Activated CD8-positive, alpha-beta memory T cell treated with anti-CD3 and anti-CD28 coated beads for 48 hours (primary cell): ENCODE results near the gene CRTC1.

ENCODE experiments used
- DNase-seq, 3 experiments: peaks; one replicate each; pipeline ENCODE4 v3.0.0-alpha.2; 2020; ENCODE audit warnings: low read depth in 2 of 3, low spot score in 2 of 3

CRTC1 gene

DNA sequence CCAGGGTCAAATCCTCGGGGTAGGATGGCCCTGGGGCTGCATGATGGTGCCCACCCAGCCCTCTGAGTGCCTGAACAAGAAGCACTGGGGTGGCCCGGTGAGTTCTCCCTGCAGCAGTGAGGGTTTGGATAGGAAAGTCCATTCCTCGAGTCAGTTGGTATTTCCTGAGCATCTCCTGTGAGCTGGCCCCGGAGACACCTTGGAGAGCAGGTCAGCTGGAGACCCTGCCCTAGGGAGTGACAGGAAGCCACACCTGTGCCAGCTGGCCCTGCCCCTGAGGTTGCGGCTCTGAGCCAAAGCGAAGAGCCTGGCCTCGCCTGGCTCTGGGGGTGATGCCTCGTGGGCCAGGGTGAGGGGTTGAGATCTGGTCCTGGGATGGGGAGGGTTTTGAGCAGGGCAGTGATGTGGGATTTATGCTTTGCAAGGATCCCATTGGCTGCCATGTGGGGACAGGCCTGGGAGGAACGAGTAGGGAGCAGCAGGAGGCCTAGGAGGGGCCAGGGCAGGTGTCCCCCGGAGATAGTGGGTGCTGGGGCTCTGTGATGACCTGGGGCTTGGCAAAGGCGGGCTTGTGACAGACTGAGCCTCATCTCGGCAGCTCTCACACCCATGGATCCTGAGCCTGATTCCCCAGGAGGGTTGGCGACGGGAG, 16.0 kb downstream of the CRTC1 start:
- DNase-seq, result no peak

DNA sequence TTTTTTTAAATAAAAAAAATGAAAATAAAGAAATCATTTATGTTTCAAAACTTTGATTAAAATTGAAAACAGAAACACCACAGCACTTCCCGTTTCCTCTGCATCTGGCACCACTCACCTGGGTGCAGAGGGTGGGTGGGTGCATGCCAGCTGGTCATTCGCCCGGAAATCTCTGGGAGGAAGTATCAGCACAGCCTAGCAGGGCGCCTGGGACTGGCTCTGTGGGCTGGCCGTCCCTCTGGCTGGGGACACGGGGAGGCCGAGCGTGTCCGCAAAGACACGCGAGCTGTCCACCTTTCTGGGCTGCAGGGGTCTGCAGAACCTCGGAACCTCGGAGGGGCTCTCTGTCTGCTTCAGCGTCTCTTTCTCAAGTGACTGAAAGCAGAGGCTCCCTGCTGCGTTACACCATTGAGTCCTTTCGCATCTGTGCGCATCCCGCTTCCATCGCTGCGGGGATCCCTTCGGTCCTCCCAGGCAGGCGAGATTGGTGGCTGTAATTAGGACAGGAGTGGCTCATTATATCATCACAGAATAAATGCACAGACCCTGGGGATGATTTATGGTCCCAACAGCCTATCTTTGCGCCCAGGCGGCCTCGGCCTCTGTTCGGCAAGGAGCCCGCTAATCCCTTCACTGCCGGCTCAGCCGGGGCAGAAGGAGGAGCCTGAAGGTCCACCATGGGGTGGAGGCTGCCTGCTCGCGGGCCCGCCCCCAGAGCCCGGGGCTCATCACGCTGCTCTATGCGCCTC, 17.2 kb downstream of the CRTC1 start:
- peak in 2 of 3 experiments; percentile 22 to 46 for DNase-seq

DNA sequence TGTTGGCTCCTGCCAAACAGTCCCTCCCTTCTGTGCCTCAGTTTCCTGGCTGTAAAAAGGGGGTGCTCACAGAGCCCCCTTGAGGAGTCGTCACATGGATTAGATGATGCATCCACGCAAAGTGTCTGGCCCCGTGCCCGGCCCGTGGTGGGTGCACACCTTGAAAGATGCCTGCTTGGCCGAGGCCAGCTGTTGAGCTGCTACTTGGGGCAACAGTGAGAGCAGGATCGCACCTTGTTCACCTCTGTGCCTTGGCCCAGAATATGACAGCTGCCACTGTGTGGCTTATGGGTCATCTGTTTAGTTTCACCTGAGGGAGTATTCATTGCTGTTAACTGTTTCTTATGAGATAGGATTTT, 17.7 kb downstream of the CRTC1 start:
- no peak for DNase-seq

DNA sequence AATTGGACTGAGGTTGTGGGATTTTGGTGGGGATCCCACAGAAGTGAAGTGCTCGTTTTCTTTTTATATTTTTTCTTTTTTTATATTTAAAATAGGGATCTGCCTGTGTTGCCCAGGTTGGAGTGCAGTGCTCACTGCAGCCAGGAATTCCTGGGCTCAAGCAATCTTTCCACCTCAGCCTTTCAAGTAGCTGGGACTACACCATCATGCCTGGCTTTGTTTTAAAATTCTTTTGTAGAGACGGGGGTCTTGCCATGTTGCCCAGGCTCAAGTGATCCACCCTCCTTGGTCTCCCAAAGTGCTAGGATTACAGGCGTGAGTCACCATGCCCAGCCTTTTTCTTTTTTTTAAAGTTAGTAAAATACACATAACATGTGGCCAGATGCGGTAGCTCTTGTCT, 20.6 kb downstream of the CRTC1 start:
- no peak for DNase-seq

DNA sequence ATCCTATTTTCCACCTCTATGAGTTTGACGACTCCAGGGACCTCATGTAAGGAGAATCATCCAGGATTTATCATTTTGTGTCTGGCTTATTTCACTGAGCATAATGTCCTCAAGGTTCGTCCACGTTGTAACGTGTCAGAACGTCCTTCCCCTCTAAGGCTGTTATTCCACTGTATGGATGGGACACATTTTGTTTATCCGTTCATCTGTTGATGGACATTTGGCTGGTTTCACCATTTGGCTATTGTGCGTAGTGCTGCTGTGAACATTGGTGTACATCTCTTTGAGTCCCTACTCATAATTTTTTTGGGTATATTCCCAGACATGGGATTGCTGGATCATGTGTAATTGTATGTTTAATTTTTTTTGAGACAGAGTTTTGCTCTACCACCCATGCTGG, 21.5 kb downstream of the CRTC1 start:
- DNase-seq, result no peak

DNA sequence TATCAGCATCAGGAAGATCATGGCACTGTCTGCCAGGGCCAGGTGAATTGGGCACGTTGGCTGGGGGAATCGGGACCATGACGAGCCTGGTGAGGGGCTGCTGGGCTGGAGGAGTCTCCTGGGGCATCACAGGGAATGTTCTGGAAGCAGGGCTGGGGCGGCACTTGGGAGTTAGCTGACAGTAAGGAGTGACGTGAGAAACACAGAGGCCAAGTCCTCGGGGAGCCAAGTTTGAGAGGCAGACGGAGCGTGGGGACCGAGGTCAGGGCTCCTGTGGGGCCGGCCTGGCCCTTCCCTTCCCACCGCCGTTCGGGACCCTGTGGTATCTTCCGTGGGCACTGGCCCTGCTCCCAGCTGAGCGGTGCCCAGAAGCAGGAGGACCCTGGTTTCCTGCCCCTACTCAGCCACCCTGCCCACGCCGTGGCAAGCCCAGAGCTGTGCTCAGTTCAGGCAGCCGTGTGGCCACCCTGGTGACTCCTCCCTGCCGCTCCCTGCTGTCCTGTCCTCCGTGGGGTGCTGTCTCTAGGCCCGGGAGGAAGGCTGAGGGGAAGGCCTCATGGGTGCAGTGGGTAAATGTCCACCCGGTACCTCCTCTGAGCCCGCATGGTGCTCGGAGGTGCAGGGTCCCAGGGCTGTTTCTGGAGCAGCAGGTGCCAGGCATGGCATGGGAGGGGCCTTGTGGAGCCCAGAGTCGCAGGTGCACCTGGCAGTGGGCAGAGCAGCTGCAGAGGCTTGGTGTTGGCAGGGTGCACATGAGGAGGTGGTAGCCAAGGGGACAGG, 25.2 kb downstream of the CRTC1 start:
- no peak for DNase-seq

DNA sequence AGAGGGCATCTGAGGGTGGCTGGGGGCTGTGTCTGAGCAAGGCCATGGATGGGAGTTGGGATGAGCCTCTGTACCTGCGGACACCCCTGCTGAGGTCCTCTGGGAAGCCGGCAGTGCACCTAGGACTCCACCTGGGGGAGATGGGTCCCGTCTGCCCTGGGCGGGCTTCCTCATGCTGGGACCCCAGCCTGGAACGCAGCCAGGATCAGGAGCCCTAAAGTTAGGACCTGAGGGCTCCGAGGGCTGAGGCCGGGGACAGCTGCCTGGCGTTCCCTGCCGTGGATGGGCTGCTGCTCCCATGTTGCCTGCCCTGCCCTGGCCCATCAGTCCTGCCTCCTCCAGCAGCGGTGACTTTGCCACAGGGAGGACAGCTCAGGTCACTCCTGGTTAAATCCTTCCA, 26.1 kb downstream of the CRTC1 start:
- DNase-seq, result no peak

DNA sequence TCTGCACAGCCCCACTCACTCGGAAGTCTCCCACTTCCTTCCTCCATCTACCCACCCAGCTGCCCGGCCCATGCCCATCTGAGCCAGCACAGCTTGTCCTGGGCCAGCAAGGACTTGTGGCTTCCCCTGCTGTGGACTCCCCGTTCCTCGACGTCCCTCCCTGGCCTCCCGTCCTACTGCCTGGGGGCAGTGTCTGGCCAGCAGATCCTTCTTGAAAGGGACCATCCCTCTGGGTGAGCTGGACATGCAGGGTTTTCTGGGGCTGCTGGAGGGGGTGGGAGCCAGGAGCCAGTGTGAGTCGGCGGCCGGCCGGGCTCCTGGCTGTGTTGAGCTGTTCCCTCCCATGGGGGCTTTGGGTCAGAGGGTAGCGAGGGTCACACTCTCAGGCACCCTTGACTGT, 26.7 kb downstream of the CRTC1 start:
- no peak for DNase-seq

DNA sequence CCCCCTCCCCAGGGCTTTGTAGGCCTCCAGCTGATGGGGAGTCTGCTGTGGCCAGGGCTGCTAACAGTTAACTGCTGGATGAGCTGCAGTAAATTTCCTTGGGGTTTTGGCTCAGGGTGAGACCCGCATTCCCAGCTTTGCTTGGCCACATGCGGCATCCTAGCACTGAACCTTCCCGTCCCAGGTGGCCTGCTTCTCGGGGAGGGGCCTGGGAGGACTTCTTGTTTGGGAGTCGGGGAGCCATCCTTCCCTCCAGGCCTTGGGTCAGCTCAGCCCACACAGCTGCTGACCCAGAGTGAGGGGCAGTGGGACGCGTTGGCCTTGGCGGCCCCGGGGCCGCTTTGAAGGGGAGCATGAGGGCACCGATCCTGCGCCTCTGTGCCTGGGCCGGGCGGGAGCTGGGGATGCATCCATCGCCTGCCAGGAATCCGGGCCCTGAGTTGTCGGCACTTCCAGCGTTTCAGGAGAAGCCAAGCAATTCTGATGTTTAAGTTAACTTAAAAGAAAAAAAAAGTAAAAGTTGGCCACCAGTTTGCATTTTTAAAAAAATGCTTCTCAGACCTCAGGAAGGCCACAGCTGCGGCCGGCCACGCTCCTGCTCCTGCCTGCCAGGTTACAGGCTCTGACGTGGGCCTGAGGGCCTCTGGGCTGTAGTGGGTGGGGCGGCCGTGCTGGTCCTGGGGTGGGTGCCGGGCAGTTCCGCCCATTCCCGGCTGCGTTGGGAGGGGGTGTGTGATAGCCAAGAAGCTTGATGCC, 27.7 kb downstream of the CRTC1 start:
- no peak for DNase-seq

DNA sequence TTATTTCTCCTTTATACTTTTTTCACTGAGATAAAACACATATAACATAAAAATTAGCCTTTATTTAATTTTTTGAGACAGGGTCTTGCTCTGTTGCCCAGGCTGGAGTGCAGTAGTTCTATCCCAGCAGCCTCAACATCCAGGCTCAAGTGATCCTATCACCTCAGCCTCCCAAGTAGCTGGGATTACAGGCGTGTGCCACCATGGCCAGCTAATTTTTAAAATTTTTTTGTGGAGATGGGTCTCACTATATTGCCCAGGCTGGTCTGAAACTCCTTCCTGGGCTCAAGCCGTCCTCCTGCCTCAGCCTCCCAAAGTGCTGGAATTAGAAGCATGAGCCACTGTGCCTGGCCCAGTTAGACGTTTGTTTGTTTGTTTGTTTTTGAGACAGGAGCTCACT, 28.4 kb downstream of the CRTC1 start:
- DNase-seq, result no peak

DNA sequence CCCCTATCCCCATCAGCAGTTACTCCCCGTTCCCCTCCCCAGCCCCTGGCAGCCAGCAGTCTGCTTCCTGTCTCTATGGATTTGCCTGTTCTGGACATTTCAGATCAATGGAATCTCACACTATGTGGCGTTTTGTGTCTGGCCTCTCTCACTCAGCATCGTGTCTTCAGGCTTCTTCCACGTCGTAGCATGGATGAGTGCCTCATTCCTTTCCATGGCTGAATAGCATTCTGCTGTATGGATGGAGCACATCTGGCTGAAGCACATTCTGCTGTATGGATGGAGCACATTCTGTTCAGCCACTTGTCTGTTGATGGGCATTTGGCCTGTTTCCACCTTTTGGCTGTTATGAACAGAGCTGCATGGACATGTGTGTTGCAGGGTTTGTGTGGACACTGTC, 29.5 kb downstream of the CRTC1 start:
- DNase-seq, result no peak

DNA sequence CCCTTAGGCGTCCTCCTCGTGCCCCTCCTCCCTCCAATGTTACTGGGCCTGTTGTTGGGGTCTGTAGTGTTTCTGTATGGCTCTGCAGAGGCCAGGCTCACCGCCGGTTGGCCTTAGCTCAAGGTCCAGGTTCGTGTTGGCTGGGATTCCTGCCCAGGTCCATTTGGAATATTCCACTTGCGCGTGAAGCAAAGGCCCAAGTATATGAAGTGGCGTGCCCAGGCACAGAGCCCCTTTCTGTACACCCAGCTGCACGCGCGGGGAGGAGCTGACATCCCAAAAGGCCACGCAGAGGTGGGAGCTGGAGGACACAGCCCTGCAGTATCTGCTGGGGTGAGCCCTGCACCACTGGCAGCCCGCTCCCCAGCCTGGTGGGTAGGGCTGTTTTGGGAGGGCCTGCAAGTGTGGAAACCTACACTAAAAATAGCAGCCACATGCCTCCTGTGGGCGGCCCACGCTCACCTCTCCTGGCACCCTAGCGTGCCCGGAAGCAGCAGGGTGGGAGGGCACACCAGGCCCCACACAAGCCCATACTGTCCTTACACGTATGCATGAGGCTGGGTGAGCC, 30.2 kb downstream of the CRTC1 start:
- no peak for DNase-seq

DNA sequence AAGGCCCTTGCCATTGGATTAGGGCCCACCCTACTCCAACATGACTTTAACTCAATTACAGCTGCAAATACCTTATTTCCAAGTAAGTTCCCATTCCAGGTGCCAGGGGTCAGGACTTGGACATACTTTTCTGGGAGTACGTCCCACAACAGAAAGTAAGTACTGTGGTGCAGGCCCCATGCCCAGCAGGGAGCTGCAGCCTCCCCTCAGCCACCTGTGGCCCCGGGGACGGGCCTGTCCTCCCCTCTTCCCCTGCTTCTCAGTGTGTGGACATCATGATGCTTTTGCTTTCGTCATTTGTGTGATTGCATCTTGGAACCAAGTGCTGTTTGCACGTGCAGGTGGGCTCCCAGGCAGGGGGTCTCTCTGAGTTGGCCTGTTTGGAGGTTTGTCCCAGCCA, 31.9 kb downstream of the CRTC1 start:
- DNase-seq, result no peak

DNA sequence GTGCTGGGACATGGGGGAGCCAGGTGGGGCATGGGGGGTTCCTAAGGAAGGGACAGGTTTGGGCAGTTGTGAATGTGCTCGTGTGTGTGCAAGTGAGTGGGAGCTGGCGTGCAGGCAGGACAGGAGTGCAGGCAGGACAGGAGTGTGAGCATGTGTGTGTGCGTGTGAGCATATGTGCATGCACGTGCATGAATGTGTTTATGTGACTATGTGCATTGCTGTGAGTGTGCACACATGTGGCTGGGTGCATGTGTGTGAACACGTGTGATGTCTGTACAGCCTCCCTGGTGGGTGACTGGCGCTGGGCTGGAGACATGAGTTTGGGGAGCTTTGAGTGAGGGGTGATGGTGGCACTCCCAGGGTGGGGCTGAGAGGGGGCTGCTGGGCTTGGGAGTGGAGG, 33.4 kb downstream of the CRTC1 start:
- no peak for DNase-seq

DNA sequence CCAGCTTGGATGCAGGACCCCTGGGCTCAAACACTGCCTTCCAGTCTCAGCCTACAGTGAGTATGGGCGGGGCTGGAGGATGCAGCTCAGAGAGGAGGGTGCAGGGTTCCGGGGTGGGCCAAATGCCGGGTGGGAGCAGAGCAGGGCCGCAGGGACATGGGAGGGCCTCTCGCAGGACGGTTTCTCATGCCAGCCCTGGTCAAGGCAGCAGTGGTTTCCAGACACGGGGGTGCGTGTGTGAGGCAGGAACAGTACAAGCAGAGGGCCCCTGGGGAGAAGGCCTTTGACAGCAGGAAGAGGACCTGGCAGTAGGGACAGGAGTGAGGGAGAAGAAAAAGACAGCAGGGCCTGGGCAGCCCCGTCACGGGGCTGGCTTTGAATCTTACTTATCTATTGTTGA, 34.1 kb downstream of the CRTC1 start:
- no peak for DNase-seq

DNA sequence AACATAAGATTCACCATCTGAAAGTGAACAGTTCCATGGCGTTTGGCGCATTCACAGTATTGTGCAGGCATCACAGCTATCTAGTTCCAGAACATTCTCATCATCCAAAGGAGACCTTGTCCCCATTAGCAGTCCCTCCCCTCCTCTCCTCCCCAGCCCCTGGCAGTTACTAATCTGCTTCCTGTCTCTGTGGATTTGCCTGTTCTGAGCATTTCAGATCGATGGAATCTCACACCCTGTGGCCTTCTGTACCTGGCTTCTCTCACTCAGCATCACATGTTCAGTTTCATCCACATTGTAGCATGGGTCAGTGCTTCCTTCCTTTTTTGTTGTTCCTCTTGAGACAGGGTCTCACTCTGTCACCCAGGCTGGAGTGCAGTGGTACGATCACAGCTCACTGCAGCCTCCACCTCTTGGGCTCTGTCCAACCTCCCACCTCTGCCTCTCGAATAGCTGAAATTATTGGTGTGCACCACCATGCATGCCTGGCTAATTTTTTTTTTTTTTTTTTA, 34.6 kb downstream of the CRTC1 start:
- no peak for DNase-seq

DNA sequence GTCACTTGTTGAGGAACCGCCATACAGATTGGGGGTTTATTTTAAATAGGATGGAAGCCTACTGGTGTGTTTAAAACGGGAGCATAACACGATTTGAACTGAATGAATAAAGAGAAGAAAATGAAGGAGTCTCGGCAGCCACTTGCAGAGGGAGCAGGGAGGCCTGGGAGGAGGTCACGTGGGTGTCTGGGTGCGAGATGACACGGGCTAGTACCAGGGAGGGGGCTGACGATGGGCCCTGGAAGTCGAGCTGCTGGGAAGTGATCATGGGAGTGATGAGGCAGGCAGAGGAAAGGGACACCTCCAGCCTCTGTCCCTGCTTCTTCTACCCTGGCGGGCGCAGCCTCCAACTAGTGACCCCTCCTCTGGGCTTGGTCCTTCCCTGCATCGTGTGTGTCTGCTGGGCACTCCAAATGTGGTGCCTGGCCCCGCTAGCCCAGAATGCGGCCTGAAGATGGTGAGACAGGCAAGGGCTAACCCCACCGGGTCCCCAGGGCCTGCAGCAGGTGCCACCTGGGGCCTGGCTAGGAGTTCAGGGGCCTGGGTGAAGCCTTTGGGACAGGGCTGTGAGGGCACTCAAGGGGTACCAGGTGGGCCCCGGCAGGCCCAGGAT, 35.5 kb downstream of the CRTC1 start:
- DNase-seq, result no peak

DNA sequence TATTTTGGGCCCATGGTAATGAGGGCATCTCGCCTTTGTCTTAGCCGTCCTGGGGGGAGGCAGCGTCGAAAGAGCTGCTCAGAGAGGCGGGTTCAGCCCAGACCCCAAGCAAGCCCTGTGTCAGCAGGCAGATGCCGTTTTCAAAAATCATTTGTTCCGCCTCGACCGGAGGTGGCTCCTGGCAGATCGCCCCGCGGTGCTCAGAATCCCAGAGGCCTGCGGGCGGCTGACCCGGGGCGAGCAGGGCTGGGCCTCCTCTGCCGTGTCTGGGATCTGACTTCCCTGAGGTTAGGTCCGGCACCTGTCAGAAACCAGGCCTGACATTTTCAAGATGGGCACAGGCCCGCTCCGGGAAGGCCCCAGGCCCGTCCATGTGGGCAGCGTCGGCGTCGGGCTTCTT, 36.1 kb downstream of the CRTC1 start:
- no peak for DNase-seq

DNA sequence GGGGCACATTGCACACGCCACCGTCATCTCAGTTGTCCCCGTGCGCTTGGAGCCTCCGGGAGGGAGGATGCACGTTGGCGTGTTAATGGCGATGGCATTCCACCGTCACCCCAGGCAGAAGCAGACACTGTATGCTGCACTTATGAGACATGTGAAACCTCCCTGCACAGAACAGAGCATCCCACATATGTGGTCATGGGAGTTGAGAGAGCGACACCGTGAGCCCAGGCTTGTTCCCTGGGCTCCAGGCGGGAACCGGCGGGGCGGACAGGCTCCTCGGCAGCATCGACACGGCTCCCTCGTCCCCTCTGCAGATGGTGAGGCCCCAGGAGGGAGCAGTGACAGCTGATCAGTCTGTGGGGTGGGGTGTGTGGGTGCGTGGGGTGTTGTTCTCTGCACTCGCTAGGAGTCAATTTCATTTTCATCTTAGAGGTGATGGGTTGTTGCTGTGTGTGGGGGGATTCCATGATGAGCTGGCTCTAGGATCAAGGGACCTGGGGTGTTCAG, 40.4 kb downstream of the CRTC1 start:
- no peak for DNase-seq
